GM12873 (cell line): Measurements from ENCODE around the gene TFF1.

Source experiments
- CTCF ChIP-seq: IDR thresholded peaks from 2 replicates; pipeline ENCODE4 v1.5.1; 2012; ENCODE audit warnings: low read depth, mild to moderate bottlenecking, moderate library complexity, low read length, control low read depth; ENCODE audit not compliant: insufficient read depth; ENCODE audit errors: missing control alignments

The TFF1 gene

GRCh38 chr21:42391297-42391696, 25.0 kb upstream of the TFF1 start:
- TF ChIP-seq CTCF: no peak

GRCh38 chr21:42390696-42391095, 24.4 kb upstream of the TFF1 start:
- TF ChIP-seq CTCF: no peak

DNA sequence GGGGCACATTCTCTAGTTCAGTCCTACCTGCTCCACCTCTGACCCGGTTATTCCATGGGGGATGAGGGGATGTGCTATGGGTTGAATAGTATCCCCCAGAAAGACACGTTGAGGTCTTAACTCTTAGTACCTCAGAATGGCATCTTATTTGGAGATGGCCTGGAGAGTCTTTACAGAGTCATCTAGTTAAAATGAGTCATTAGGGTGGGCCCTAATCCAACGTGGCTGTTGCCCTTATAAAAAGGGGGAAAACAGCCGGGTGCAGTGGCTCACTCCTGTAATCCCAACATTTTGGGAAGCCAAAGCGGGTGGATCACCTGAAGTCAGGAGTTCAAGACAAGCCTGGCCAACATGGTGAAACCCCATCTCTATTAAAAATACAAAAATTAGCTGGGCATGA, 23.9 kb upstream of the TFF1 start:
- TF ChIP-seq CTCF: no peak

DNA sequence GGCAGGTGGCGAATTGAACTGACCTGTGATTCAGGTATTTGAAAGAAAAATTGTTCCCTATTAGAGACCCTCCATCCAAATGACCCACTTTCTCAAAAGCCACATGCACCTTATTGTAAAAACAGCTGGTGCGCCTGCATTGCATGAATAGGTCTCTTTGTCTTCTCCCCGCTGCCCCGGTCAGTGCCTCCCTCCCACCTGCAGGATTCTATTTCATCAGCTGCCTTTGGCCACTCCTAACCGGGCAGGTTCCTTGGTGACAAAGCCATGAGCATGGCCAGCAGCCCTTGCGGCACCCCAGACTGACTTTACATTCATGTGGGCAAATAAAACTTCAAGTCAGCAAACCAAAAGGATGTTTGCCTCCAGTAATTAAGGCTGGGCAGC, 23.1 kb upstream of the TFF1 start:
- no peak for TF ChIP-seq CTCF

- TF ChIP-seq CTCF: no peak
Observed at GRCh38 chr21:42388740-42389448, 22.6 kb upstream of the TFF1 start.

DNA sequence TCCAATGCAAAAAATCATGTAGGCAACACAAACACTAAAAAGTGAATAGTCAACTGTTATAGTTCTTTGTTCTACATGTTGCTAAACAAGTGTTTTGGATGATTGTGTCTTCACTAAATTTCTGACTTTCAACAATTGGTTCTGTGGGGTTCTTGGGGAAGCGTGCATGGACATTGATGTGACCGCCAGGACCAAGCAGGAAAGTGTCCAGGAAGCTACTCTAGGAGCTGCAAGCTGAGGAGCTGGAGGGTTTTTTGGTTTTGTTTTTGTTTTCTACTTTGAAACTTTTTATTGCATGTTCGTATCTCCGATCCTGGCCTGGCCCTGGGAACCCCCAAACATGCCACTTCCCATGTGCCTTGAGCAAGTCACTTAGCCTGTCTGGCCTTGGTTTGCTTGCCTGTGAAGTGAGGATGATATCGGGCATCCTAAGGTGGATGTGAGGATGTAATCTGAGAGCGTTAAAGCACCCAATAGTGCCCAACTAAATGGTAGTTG, 21.6 kb upstream of the TFF1 start:
- no peak for TF ChIP-seq CTCF

GRCh38 chr21:42387164-42387563, 20.8 kb upstream of the TFF1 start:
- no peak for TF ChIP-seq CTCF
